Activated naive CD4-positive, alpha-beta T cell treated with anti-CD3 and anti-CD28 coated beads, Interleukin-2, amount 50 U/mL, for 72 hours (primary cell): ENCODE results near the gene HMBS. TPM values are rescaled to one million over a fixed set of nuclear protein-coding genes. Genes with fewer than 3 reads are reported as not detected.
"Not testable (repeated sequence)": the region's sequence is repeated elsewhere in the genome, so short reads cannot be mapped to it uniquely, and the experiment has no call there.

Experiments
- ATAC-seq, 2 donors: fragments of 150-1000 bp; cut with Tn5 transposase; 2 replicates each; pipeline ENCODE4 v1.10.0; 2021; ENCODE audit warnings: mild to moderate bottlenecking in 2 of 2, moderate library complexity in 2 of 2
- DNase-seq, 2 donors: peaks; one replicate each; pipeline ENCODE4 v3.0.0; 2021 to 2022; ENCODE audit warnings: low spot score in 2 of 2
- H3K27ac Mint-ChIP-seq, 2 donors: one replicate each; pipeline ENCODE4 v1.8.0; 2022; ENCODE audit warnings: mild to moderate bottlenecking in 2 of 2, mixed read lengths in 2 of 2
- H3K36me3 Mint-ChIP-seq, 2 donors: one replicate each; pipeline ENCODE4 v1.8.0; 2022; ENCODE audit warnings: mixed read lengths in 2 of 2
- H3K9me3 Mint-ChIP-seq, 2 donors: one replicate each; pipeline ENCODE4 v1.8.0; 2022; ENCODE audit warnings: mixed read lengths in 2 of 2
- total RNA-seq, 2 donors: library from RNA; stranded (reverse); gene quantifications; one replicate each; pipeline ENCODE4 v1.2.3, GENCODE V29; 2022

Gene HMBS
- total RNA-seq, 2 donors from 2014 or later, result 20.0 to 35.7 TPM

- Mint-ChIP-seq H3K36me3 (peaks cover 41 to 48% of the 10 kb centered on the region in 2 donors), H3K27ac (peak within 1 kb of the TSS; percentile 91 to 99), H3K9me3 (no peaks in the 10 kb centered on the region)
- DNase-seq (peak; percentile 99), ATAC-seq (peak; percentile 95 to 96)
These were observed 27.5 kb upstream of the HMBS start, which contains the start of gene HYOU1 for GRCh38 chr11:119057000-119057769. TSS of gene HYOU1 (minus strand) at chr11:119057205. CDS start at chr11:119056160, 1,045 bp downstream.

- not testable (repeated sequence) for ATAC-seq, H3K9me3 Mint-ChIP-seq, H3K27ac Mint-ChIP-seq, DNase-seq
- H3K36me3 Mint-ChIP-seq, result peaks cover 26 to 36% of the 10 kb centered on the region in 2 donors
These were observed 25.6 kb upstream of the HMBS start for GRCh38 chr11:119059128-119059527.

- DNase-seq (no peak), ATAC-seq (no peak)
- H3K36me3 Mint-ChIP-seq, result peaks cover 7 to 19% of the 10 kb centered on the region in 2 donors
- no peaks in the 10 kb centered on the region for H3K9me3 Mint-ChIP-seq
- no peak overlapping the region for H3K27ac Mint-ChIP-seq
These were observed 23.4 kb upstream of the HMBS start for GRCh38 chr11:119061256-119061655.

GRCh38 chr11:119062779-119063178 is 21.9 kb upstream of the HMBS start:
- Mint-ChIP-seq H3K27ac (no peak overlapping the region), H3K36me3 (peaks cover 7 to 8% of the 10 kb centered on the region in 2 donors), H3K9me3 (no peaks in the 10 kb centered on the region)
- no peak for ATAC-seq
- DNase-seq, result no peak

- peak overlapping the region in 1 of 2 donors; percentile 97 for H3K27ac Mint-ChIP-seq
These were observed 19.3 kb upstream of the HMBS start for GRCh38 chr11:119065369-119065768.

GRCh38 chr11:119067371-119068222 is 17.1 kb upstream of the HMBS start, which contains the start of gene VPS11:
TSS of gene VPS11 (plus strand) at chr11:119067818. CDS start at chr11:119067824, 6 bp downstream.
- peak; percentile 97 to 99 for ATAC-seq
- no peaks in the 10 kb centered on the region for H3K9me3 Mint-ChIP-seq
- peak; percentile 95 to 98 for DNase-seq
- peak within 1 kb of the TSS; percentile 96 to 97 for H3K27ac Mint-ChIP-seq
- peaks cover 0 to 10% of the 10 kb centered on the region in 2 donors for H3K36me3 Mint-ChIP-seq

More at GRCh38 chr11:119065369-119065768, 19.3 kb upstream of the HMBS start:
- DNase-seq (peak in 1 of 2 donors; percentile 37), ATAC-seq (no peak)
- no peaks in the 10 kb centered on the region for H3K9me3 Mint-ChIP-seq
- H3K36me3 Mint-ChIP-seq, result peaks cover 0 to 10% of the 10 kb centered on the region in 2 donors

- H3K36me3 Mint-ChIP-seq, result peaks cover 5 to 16% of the 10 kb centered on the region in 2 donors
These were observed 6.8 kb upstream of the HMBS start for GRCh38 chr11:119077839-119078238.

GRCh38 chr11:119078675-119079420 is 5.8 kb upstream of the HMBS start:
- DNase-seq, result no peak
- peak overlapping the region in 1 of 2 donors; percentile 65 for H3K27ac Mint-ChIP-seq
- no peak for ATAC-seq
- H3K36me3 Mint-ChIP-seq, result peaks cover 0 to 12% of the 10 kb centered on the region in 2 donors
- no peaks in the 10 kb centered on the region for H3K9me3 Mint-ChIP-seq

More at GRCh38 chr11:119077839-119078238, 6.8 kb upstream of the HMBS start:
- Mint-ChIP-seq H3K27ac (no peak overlapping the region), H3K9me3 (no peaks in the 10 kb centered on the region)
- ATAC-seq (no peak), DNase-seq (no peak)

GRCh38 chr11:119081682-119082260 is 2.9 kb upstream of the HMBS start:
- peak overlapping the region; percentile 17 to 22 for H3K27ac Mint-ChIP-seq
- H3K36me3 Mint-ChIP-seq, result peaks cover 0 to 18% of the 10 kb centered on the region in 2 donors
- no peak for ATAC-seq
- no peak for DNase-seq
- no peaks in the 10 kb centered on the region for H3K9me3 Mint-ChIP-seq

GRCh38 chr11:119085437-119085847 is 761 bp downstream of the HMBS start:
- no peak for DNase-seq
- Mint-ChIP-seq H3K27ac (peak overlapping the region; percentile 90 to 97), H3K9me3 (no peaks in the 10 kb centered on the region), H3K36me3 (peaks cover 0 to 12% of the 10 kb centered on the region in 2 donors)
- peak in 1 of 2 donors; percentile 21 for ATAC-seq

- ATAC-seq (no peak), DNase-seq (no peak)
- Mint-ChIP-seq H3K36me3 (peaks cover under 1 to 8% of the 10 kb centered on the region in 2 donors), H3K27ac (no peak overlapping the region), H3K9me3 (no peaks in the 10 kb centered on the region)
These were observed 2.4 kb downstream of the HMBS start for GRCh38 chr11:119087123-119087522.

GRCh38 chr11:119087747-119088241 is 3.1 kb downstream of the HMBS start:
- ATAC-seq (no peak), DNase-seq (no peak)
- Mint-ChIP-seq H3K9me3 (no peaks in the 10 kb centered on the region), H3K27ac (no peak overlapping the region), H3K36me3 (peaks cover 8 to 15% of the 10 kb centered on the region in 2 donors)

GRCh38 chr11:119088406-119088805 is 3.7 kb downstream of the HMBS start:
- no peak overlapping the region for H3K27ac Mint-ChIP-seq
- no peaks in the 10 kb centered on the region for H3K9me3 Mint-ChIP-seq
- peaks cover 12 to 19% of the 10 kb centered on the region in 2 donors for H3K36me3 Mint-ChIP-seq
- DNase-seq (no peak), ATAC-seq (no peak)

GRCh38 chr11:119089319-119089718 is 4.6 kb downstream of the HMBS start:
- no peak for DNase-seq
- no peak overlapping the region for H3K27ac Mint-ChIP-seq

GRCh38 chr11:119091178-119091577 is 6.5 kb downstream of the HMBS start:
- no peak for ATAC-seq

More at GRCh38 chr11:119089319-119089718, 4.6 kb downstream of the HMBS start:
- no peak for ATAC-seq
- Mint-ChIP-seq H3K36me3 (peaks cover 21 to 28% of the 10 kb centered on the region in 2 donors), H3K9me3 (no peaks in the 10 kb centered on the region)

More at GRCh38 chr11:119091178-119091577, 6.5 kb downstream of the HMBS start:
- no peak overlapping the region for H3K27ac Mint-ChIP-seq
- peaks cover 28 to 29% of the 10 kb centered on the region in 2 donors for H3K36me3 Mint-ChIP-seq
- no peaks in the 10 kb centered on the region for H3K9me3 Mint-ChIP-seq
- DNase-seq, result no peak
